Measurements from ENCODE around the gene LARP1B.
"Not testable (repeated sequence)": the region's sequence is repeated elsewhere in the genome, so short reads cannot be mapped to it uniquely, and the experiment has no call there.

Gene LARP1B

DNA sequence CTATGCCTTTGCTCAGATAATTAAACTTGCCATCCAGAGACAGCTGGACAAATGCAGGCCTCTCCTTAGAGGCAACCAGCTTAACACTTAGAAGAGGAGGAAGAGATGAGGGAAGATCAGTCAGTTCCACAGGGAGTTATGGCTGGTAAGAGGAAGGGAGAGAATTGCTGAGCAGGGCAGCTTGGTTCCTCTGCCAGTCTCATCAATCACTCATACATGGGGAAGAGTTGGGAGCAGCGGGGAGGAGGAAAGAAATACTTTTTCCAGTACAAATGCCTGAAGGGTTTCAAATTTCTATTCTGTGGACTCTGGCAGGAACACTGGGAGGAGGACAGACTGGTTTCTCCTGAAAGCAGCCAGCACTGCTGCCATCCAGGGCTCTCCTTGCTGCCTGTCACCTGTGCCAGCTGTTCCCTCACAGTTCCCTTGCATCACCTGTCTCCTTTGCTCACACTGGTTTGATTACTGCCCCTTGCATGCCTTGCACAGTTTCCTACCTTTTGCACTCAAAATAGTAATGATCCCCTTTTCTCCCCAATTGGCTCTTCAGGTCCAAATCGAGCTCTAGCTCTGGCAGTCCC is 167.0 kb downstream of the LARP1B start:
- DNase-seq = no peak
- ATAC-seq = no peak

DNA sequence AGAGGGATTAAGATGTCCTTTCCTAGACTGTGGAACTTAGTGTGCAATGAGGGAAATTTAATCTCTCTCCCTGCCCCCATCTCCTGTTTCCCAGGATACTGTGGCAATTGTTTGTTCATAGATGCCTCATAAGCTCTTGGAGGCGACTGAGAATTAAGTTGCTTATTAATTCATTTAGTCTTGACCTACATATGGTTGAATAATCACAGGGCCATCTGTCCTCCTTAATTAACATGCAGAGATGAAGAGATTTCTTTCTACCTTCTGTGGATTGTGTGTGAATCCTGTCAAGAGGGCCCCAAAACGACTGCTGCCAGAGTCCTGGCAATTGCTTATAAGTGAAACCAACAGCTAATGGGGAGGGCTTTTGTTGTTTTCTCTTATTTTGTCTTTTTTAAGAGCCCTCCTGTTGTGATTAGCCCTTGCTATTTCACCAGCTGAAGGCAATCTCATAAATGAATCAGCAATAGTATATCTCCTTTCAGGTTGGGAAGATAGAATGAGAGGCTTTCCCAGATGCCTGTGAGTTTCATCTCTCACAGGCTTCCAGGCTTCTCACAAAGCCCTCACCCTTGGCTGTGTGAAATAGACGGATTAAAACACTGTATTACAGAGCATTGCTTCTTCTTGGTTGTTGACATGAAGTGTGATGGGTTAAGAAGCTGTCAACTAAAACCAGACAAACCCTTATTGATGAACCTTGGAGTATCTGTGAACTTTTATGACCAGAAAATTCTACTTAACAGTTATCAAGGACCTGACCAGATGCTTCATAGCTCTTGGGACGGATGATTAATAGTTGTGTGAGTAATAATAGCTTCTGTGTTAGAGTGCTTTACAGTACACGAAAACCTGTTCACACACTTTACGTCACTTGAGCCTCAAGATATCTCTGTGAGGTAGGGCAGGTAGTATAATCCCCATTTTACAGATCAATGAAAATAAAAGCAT is 168.0 kb downstream of the LARP1B start:
- DNase-seq = no peak
- ATAC-seq = no peak

DNA sequence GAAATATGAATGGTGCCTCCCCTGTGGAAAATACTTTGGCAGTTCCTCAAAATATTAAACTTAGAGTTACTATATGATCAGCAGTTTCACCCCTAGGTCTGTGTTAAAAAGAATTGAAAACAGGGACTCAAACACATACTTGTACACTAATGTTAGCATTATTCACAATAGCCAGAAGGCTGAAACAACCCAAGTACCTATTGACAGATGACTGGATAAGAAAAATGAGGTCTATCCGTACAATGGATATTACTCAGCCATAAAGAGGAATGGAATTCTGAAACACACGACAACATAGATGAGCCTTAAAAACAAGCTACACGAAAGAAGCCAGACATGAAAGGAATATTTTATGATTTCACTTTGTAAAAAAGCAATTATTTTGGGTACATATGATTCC is 171.6 kb downstream of the LARP1B start:
- DNase-seq (no peak), ATAC-seq (no peak)

DNA sequence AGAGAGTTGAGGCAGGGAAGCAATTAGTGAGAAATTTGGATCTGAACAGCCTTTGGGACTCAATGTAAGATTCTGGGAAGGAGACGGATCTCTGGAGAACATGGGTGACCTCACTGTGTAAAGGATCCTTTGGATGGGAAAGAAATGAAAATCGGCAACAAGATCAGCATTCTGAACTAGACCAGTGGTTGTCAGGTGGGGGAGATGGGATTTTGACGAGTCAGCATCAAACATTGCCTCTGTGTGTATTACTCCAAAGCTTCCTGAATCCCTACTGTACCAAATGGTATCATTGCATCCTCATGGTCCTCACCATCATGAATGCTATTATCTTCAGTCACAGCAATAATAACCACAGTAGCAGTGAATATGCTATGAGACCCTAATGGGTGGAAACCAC is 173.7 kb downstream of the LARP1B start:
- DNase-seq = no peak
- ATAC-seq = no peak

DNA sequence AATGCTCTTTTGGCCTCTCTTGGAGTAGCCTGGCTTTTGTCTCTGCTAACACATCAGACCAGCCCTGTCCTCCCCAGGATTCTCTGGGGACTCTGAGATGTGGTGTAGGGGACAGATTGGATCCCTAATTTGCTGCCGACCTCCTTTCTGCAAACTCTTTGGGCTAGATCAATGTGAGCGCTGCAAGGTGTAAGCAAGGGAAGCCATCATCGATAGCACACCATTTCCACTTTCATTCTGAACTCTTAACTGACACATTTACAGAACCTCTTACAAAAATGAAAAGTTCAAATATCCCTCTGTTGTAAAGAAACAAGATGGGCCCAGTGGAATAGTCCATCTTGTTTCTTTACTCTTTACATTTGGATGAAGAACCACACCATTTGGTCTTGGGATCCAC is 179.9 kb downstream of the LARP1B start:
- DNase-seq (no peak), ATAC-seq (no peak)

DNA sequence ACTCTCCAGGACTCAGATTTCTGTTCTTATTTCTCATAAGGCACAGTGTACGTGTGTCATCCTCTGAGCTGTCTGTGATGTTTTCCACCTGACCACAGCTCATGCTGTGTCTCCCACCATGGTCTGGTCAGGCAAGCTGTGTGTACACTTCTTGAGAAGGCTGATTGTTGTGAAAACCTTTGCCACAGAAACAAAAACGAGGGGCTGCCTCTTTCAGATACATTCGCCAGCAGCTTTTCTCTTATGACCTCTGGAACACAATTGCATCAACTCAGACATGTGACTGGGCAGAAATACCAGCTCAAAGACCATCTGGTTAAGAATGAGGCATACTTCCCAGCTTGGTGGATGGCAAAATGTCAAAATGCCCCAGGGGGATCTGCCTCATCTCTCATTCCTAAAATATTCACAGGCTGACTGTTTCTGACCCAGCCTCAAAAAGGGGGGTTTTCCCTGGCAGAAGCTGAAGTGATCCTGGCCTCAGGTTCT is 180.4 kb downstream of the LARP1B start:
- ATAC-seq (no peak), DNase-seq (no peak)

DNA sequence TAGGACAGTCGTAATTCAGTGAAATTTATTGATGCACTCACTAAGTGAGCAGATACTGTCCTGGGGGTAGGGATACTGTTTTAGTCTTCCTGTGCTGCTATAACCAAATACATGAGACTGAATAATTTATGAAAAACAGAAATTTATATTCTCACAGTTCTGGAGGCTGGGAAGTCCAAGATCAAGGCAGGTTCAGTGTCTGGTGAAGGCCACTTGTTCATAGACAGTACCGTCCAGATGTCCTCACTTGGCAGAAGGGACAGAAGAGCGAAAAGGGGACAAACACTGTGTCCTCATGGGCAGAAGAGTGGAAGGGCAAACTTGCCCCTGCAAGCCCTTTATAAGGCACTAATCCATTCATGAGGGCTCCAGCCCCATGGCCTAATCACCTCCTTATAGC is 180.9 kb downstream of the LARP1B start:
- DNase-seq (no peak), ATAC-seq (no peak)

DNA sequence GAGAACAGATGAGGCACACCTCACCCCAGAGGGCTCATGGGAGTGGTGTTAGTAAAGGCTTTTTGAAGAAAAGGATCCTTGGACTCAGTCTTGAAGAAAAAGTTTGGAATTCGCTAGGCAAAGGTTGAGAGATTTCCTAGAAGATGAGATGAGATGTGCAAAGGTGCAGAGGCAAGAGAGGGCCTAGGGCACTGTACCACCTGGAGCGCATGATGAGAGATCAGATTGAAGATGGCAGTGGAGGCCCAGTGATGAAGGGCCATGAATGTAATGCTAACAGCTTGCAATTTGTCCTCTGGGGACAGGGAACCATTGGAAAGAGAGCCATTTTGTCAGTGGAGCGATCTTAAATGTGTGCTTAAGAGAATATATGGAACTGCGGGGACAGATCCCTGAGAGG is 181.5 kb downstream of the LARP1B start:
- no peak for DNase-seq

DNA sequence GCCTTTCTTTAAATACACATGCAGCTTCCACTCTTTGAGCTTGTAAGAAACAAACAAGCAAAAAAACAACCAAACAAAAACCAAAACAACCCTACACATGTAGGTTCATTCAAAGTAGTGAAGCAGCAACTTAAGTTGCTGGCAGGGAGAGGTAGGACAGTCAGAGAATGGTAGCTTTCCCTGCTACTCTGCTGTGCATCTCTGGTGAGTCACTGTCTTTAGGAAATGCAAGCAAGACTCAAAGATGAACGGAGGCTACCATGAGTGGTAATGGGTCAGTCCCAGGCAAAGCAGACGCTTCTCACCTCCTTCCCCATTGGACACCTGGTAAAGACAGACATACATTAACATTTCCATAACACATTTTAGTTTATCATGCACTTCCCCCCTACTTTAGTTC is 183.3 kb downstream of the LARP1B start:
- DNase-seq (no peak), ATAC-seq (no peak)

More for the DNA sequence above, 181.5 kb downstream of the LARP1B start:
- no peak for ATAC-seq

DNA sequence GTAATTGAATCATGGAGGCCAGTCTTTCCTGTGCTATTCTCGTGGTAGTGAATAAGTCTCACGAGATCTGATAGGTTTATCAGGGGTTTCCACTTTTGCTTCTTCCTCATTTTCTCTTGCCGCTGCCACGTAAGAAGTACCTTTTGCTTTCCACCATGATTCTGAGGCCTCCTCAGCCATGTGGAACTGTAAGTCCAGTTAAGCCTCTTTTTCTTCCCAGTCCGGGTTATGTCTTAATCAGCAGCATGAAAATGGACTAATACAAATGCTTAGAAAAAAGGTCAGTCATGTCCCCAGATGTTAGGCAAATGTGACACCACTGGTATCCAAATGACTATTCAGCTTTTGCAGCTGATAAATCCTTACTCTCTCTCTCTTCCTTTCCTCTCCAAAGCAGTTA is 184.3 kb downstream of the LARP1B start:
- not testable (repeated sequence) for DNase-seq, ATAC-seq

DNA sequence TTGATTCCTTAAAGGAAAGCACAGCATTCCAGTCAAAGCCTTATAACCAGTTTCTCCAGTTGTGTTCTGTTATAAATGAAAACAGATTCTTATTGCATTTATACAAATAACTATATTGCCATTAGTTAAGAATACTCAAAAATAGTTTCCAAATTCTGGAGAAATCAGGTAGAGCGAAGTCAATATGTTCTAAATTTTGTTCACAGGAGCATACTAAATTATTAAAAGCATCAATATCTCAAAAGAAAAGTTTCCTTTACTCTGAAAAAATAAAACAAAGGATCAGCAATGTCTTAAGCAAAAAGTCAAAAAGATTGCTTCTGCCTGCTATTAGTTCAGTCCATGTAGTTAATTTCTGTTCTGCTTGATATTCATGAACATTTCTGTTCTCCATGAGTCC is 186.8 kb downstream of the LARP1B start:
- no peak for ATAC-seq
- no peak for DNase-seq

DNA sequence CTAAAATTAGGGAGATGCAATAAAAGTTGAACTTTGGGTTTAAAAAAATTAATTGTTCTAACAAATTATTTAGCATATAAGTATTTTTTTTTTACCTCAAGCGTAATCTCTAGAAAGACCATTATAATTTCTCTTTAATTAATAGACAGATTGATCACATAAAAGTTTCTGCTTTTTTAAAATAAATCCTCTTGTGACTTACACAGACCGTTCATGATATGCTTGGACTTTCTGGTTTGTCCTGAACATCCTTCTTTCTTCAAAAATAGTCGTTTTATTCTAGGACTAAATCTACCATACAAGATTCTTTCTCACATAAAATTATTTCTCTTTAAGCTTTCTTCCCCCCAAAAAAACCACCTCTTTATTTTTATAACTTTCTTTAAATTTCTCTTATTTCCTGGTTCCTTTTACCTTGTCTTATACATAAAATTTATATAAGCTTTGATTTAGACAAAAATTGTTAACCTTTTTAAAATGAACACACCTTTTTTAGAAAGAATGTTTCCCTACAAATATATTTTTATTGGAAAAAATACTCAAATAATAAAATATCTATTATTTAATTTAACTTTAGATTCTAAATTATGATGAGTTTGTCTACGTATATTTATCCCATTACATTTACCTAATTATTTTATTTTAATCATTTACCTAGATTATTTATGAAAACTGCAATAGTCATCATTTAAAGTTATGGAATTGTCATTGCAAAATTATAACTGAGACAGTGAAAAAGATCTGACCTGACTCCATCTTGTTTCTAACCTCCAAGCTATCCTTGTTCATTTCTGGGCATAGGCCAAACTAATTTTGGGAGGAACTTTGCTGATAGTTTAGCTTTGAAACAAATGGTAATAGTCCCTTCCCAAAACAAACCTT is 188.9 kb downstream of the LARP1B start:
- DNase-seq (no peak), ATAC-seq (no peak)

DNA sequence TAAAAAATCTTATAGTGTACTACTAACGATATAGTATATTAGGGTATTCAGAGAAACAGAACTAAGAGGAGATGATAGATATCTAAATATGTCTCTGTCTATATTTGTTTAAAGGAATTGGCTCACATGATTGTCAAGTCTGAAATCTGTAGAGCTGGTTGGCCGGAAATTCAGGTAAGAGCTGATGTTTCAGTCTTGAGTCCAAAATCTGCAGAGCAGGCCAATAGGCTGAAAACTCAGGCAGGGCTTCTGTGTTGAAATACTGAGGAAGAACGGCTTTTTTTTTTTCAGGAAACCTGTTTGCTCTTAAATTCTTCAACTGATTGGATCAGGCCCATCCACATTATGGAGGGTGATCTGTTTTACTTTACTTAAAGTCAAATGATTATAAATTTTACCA is 194.8 kb downstream of the LARP1B start:
- ATAC-seq (no peak), DNase-seq (no peak)

DNA sequence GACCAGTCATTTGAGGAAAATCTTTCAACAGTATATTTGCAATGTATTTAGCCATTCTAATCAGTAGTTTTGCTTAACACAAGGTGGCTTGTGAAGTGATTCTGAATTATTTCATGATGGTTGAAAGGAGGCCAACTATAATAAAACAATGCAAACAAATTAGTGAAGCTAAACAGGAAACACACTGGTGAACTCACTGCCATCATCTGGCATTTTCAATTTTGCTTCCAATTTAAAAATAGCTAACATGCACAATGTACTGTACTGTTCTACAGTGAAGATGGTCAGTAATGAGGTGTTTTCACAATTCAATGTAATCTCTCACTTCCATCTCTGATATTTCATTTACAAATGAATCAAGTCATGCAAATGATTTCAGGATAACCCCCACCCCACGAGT is 195.4 kb downstream of the LARP1B start:
- ATAC-seq = no peak

DNA sequence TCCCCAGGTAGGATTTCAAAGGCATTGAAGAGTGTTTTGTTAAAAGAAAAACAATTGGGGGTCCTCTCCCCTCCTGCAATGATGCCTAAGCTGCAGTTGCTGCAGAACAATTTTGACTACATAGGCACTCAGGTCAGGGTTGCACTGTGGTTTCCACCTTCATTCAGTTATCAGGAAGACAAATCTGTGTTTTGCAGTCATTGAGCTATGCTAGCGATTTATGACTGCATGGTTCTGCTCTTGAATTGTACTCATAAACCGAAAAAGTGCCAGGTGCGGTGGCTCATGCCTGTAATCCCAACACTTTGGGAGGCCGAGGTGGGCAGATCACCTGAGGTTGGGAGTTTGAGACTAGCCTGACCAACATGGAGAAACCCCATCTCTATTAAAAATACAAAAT is 197.1 kb downstream of the LARP1B start:
- not testable (repeated sequence) for DNase-seq, ATAC-seq

More for the DNA sequence above, 195.4 kb downstream of the LARP1B start:
- DNase-seq = no peak

DNA sequence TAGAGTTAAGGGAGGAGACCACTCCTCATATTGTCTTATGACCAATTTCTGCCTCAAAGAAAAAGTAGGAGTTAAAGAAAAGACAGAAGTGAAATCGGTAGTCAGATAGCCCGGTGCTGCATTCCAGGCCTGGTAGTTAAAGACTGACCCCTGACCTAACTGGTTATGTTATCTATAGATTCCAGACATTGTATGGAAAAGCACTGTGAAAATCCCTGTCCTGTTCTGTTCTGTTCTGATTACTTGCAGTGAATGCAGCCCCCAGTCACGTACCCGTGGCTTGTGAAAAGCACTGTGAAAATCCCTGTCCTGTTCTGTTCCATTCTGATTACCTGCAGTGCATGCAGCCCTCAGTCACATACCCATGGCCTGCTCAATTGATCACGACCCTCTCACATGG is 198.8 kb downstream of the LARP1B start:
- not testable (repeated sequence) for ATAC-seq

More for the DNA sequence above, 198.8 kb downstream of the LARP1B start:
- not testable (repeated sequence) for DNase-seq
